ENCODE results near the gene TSPAN9.

The TSPAN9 gene

GRCh38 chr12:3178671-3179313, 101.6 kb downstream of the TSPAN9 start:
- FAIRE-seq = no peak
- DNase-seq (ENCODE audit: insufficient read length, low spot score) = no peak

- FAIRE-seq = no peak
- DNase-seq (ENCODE audit: insufficient read length, low spot score) = no peak
Observed at GRCh38 chr12:3179731-3180130, 102.6 kb downstream of the TSPAN9 start.

- FAIRE-seq (no peak), DNase-seq (ENCODE audit: insufficient read length, low spot score) (no peak)
Observed at GRCh38 chr12:3182426-3182825, 105.2 kb downstream of the TSPAN9 start.

GRCh38 chr12:3184485-3184884, 107.3 kb downstream of the TSPAN9 start:
- no peak for DNase-seq (ENCODE audit: insufficient read length, low spot score)
- FAIRE-seq = no peak

GRCh38 chr12:3185260-3185870, 108.2 kb downstream of the TSPAN9 start:
- FAIRE-seq (no peak), DNase-seq (ENCODE audit: insufficient read length, low spot score) (no peak)

- no peak for FAIRE-seq
- DNase-seq (ENCODE audit: insufficient read length, low spot score) = no peak
Observed at GRCh38 chr12:3186546-3187215, 109.5 kb downstream of the TSPAN9 start.

- no peak for DNase-seq (ENCODE audit: insufficient read length, low spot score)
- no peak for FAIRE-seq
Observed at GRCh38 chr12:3187846-3188770, 110.9 kb downstream of the TSPAN9 start.

GRCh38 chr12:3189282-3189681, 112.1 kb downstream of the TSPAN9 start:
- no peak for FAIRE-seq
- no peak for DNase-seq (ENCODE audit: insufficient read length, low spot score)

GRCh38 chr12:3190101-3190500, 112.9 kb downstream of the TSPAN9 start:
- no peak for DNase-seq (ENCODE audit: insufficient read length, low spot score)

GRCh38 chr12:3191450-3191849, 114.3 kb downstream of the TSPAN9 start:
- FAIRE-seq (no peak), DNase-seq (ENCODE audit: insufficient read length, low spot score) (no peak)

More at GRCh38 chr12:3190101-3190500, 112.9 kb downstream of the TSPAN9 start:
- no peak for FAIRE-seq

GRCh38 chr12:3192221-3192620, 115.0 kb downstream of the TSPAN9 start:
- FAIRE-seq = no peak
- DNase-seq (ENCODE audit: insufficient read length, low spot score) = no peak

GRCh38 chr12:3193131-3193530, 116.0 kb downstream of the TSPAN9 start:
- no peak for DNase-seq (ENCODE audit: insufficient read length, low spot score)
- no peak for FAIRE-seq

GRCh38 chr12:3193755-3194154, 116.6 kb downstream of the TSPAN9 start:
- DNase-seq (ENCODE audit: insufficient read length, low spot score) = no peak
- FAIRE-seq = no peak

GRCh38 chr12:3195337-3195736, 118.2 kb downstream of the TSPAN9 start:
- FAIRE-seq = no peak
- DNase-seq (ENCODE audit: insufficient read length, low spot score) = no peak

GRCh38 chr12:3195859-3196483, 118.8 kb downstream of the TSPAN9 start:
- no peak for DNase-seq (ENCODE audit: insufficient read length, low spot score)
- FAIRE-seq = no peak

- DNase-seq (ENCODE audit: insufficient read length, low spot score) (no peak), FAIRE-seq (no peak)
Observed at GRCh38 chr12:3196488-3196887, 119.3 kb downstream of the TSPAN9 start.

- FAIRE-seq = no peak
- no peak for DNase-seq (ENCODE audit: insufficient read length, low spot score)
Observed at GRCh38 chr12:3197131-3197818, 120.1 kb downstream of the TSPAN9 start.

GRCh38 chr12:3199551-3200031, 122.4 kb downstream of the TSPAN9 start:
- no peak for DNase-seq (ENCODE audit: insufficient read length, low spot score)
- no peak for FAIRE-seq

GRCh38 chr12:3200032-3200617, 122.9 kb downstream of the TSPAN9 start:
- DNase-seq (ENCODE audit: insufficient read length, low spot score) = no peak

More at GRCh38 chr12:3200032-3200617, 122.9 kb downstream of the TSPAN9 start:
- FAIRE-seq = no peak

All from GM19239 (cell line).